ENCODE results near the gene SPTBN1.

DNA sequence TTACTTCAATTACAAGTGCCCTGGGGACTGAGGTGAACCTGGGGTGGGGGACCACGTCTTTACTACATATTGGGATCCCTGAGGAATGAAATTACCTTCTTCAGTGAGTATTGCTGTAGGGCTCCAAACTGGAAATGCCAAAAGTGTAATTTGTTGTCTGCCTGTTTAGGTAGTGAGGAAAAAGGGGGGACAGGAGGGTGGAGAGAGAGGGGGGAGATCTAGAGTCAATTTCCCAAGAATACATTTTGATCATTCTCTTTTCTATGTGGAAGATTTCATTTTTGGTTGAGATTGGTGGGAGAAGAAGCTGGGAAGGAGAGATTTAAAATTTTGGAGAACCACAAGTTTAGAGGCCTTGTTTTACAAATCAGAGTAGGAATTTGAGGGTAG lies 101.1 kb downstream of the SPTBN1 start:
- no peak for TF ChIP-seq EP300 (IDR thresholded peaks at IDR 0.05)
- TF ChIP-seq, protein P1, sequence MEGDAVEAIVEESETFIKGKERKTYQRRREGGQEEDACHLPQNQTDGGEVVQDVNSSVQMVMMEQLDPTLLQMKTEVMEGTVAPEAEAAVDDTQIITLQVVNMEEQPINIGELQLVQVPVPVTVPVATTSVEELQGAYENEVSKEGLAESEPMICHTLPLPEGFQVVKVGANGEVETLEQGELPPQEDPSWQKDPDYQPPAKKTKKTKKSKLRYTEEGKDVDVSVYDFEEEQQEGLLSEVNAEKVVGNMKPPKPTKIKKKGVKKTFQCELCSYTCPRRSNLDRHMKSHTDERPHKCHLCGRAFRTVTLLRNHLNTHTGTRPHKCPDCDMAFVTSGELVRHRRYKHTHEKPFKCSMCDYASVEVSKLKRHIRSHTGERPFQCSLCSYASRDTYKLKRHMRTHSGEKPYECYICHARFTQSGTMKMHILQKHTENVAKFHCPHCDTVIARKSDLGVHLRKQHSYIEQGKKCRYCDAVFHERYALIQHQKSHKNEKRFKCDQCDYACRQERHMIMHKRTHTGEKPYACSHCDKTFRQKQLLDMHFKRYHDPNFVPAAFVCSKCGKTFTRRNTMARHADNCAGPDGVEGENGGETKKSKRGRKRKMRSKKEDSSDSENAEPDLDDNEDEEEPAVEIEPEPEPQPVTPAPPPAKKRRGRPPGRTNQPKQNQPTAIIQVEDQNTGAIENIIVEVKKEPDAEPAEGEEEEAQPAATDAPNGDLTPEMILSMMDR (IDR thresholded peaks at IDR 0.05) = no peak

Measured in ovary (tissue), 3 donors.